Peyer's patch (tissue), 4 donors: ENCODE data around the gene SPN.

Experiments
- CTCF ChIP-seq, 6 experiments: fragments of 450-650 bp in 4 of 6; fragments of 200-600 bp in 2 of 6; sonication (generic) in 1 of 6; IDR thresholded peaks; one replicate each; pipeline ENCODE4 v1.5.1; 2017 to 2019; ENCODE audit warnings: antibody characterized with exemption in 6 of 6, mild to moderate bottlenecking in 3 of 6, moderate library complexity in 1 of 6
- POLR2A ChIP-seq, 2 donors: fragments of 450-650 bp; IDR thresholded peaks; one replicate each; pipeline ENCODE4 v1.5.1; 2017; ENCODE audit warnings: antibody characterized with exemption in 2 of 2, mild to moderate bottlenecking in 2 of 2, moderate library complexity in 2 of 2

GRCh38 chr16:29708917-29709600 is 46.0 kb downstream of the SPN start:
- no peak for TF ChIP-seq CTCF (IDR thresholded peaks at IDR 0.05)
- no peak for TF ChIP-seq POLR2A (IDR thresholded peaks at IDR 0.05)
